GM21576 (cell line): ENCODE measurements around the gene SLC38A5.

Source experiments
- ATAC-seq: cut with Tn5 transposase; IDR thresholded peaks from one replicate; pipeline ENCODE4 v1.9.1; 2021; ENCODE audit warnings: mild to moderate bottlenecking, moderate library complexity; ENCODE audit not compliant: unreplicated experiment

SLC38A5 gene

DNA sequence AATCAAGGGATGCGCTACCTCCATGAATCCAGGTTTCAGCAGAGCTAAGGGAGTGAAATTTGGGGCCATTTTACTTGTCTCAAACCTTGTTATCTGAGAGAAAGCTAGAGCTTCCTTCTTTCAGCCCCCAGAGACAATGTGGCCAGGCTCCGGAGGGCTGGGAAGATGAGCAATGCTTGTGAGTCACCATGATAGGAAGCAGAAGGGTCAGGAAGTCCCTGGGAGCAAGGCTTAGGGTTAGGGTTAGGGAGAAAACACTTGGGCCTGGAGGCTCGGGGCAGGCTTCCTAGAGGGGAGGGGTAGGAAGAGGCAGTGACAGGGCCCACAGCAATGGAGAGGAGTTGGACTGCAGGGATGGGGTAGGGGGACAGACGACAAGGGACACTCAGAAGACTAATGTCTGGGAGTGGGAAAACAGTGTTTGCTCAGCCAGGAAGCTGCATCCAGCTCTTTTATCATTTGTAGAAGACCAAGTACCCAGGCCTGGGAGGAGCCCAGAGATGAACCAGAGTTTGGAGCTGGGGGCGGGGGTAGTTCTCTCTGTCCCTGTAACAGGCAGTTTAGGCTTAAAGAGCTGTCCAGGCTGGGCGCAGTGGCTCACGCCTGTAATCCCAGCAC, 22.3 kb upstream of the SLC38A5 start:
- ATAC-seq: no peak

DNA sequence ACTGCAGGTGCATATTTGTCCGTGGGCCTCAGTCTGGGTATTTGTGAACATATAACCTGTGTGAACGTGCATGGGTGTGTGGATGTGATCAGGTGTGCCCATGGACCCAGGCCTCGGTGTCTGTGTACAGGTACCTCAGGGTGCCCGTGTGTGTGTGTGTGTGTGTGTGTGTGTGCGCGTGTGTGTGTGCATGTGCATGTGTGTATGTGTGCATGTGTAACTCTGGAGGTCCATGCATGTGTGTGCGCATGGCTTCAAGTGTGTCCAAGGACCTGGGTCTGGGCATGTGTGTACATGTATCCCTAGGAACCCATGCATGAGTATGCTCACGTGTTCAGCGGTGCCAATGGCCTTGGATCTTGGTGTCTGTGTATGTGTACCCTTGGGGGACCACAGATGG, 21.7 kb upstream of the SLC38A5 start:
- ATAC-seq: no peak

DNA sequence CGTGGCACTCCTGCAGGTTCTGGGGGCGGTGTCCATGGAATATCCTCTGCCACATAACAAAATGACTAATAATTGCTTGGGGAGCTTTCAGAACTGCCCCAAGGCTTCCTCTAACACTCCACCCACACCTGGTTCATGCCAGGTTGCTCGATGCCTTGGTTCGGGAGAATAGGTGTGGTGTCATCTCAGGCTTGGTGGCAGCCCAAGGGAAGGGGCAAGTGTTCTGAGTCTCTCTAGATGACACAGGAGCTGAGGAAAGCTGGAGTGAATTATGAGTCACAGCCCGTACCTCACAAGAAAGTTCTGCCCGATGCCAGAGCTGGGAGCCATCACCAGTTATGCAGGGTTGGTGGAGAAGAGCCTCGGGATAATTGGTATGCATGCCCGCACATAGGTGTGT, 20.6 kb upstream of the SLC38A5 start:
- ATAC-seq: no peak

- ATAC-seq: no peak
Measured at GRCh38 chrX:48489892-48490291, 19.8 kb upstream of the SLC38A5 start.

DNA sequence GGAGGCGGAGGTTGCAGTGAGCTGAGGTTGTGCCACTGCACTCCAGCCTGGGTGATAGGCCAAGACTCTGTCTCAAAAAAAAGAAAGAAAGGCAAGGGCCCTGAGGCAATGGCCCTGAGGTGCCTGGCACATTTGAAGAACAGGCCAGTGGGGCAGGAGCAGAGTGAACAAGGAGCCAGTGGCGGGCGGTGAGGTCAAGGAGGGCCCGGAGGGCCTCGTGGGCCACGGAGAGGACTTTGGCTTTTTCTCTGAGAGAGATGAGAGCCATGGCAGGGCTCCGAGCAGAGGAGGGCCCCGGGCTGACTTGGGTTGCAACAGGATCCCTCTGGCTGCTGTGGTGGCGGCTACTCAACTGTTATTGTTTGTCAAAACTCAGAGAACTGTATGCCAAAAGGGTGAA, 19.2 kb upstream of the SLC38A5 start:
- ATAC-seq: no peak

DNA sequence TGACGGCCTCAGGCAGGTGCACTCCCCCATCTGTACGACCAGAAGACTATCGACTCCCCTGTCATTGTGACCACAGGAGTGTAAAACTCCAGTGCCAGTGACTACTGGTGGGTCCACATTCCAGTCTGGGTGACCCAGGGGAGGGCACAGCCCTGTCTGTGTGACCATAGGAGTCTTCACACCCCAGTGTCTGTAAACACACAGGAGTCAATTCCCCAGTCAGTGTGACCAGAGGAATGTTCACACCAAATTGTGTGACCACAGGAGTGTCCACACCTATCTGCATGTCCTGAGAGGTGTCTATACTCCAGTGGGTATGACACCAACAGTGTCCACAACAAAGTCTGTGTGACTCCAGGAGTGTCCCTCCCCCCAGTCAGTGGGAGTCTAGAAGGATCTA, 18.0 kb upstream of the SLC38A5 start:
- ATAC-seq: no peak

DNA sequence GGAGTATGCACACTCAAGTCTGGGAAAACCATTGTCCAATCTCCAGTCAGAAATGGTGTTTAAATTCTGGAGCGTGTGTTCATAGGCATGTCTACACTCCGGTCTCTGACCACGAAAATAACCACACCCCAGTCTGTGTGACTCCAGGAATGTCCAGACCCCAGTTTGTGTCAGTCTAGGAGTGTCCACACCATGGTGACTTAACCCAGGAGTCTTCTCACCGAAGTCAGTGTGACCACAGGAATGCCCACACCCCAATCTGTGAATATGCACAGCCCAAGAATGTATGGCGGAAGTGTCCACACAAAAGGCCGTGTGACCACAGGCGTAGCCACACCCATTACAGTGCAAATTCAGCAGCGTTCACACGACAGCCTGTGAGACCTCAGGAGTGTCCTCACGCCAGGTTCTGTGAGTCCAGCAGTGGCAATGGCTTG, 17.3 kb upstream of the SLC38A5 start:
- no peak for ATAC-seq

DNA sequence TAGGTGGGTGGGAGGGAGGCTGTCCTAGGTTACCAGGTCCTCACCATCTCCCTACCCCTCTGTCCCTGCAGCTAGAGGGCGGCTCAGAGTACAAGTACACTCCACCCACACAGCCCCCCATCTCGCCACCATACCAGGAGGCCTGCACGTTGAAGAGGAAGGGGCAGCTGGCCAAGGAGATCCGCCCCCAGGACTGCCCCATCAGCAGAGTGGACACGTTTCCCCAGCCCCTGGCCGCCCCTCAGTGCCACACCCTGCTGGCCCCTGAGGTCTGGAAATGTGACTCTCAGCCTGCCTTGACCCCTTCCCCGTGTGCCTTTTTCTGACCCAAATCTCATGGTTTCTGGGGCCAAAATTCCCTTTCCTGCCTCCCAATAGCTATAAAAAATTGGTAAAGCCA, 12.5 kb upstream of the SLC38A5 start:
- no peak for ATAC-seq

- no peak for ATAC-seq
Measured at GRCh38 chrX:48480583-48480982, 10.5 kb upstream of the SLC38A5 start.

- no peak for ATAC-seq
Measured at GRCh38 chrX:48480142-48480541, 10.1 kb upstream of the SLC38A5 start.

- ATAC-seq: no peak
Measured at GRCh38 chrX:48478806-48479205, 8.7 kb upstream of the SLC38A5 start.

DNA sequence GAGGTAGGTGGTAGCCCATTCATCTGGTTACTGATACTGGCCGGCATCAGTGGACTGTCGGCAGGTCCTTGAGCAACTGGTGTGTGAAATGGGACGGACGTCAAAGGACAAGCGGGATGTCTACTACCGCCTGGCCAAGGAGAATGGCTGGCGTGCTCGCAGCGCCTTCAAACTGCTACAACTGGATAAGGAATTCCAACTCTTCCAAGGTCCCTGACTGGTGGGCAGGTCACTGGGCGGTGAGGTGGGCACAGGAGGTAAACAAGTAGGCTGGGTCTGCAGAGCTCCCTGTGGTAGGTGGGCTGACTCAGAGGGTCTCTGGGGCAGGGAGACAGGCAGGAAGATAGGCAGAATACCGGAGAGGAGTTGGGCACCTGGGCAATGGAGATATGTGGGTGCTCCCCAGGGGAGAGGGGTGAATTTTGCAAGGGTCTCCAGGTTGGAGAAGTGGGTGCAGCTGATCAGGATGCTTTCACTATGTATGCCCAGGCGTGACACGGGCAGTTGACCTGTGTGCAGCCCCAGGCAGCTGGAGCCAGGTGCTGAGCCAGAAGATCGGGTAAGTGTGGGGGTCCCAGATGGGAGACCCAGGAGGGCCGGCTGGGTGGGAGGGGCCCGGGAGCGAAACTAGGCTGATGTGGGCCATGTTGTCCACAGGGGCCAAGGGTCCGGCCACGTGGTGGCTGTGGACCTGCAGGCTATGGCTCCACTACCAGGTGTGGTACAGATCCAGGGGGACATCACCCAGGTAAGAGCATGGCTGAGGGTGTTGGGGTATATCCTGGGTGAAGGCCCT, 8.1 kb upstream of the SLC38A5 start:
- no peak for ATAC-seq

- no peak for ATAC-seq
Measured at GRCh38 chrX:48476919-48477318, 6.9 kb upstream of the SLC38A5 start.

- peak; percentile 86 for ATAC-seq
Measured at GRCh38 chrX:48475774-48476577, 5.9 kb upstream of the SLC38A5 start, which contains the start of gene FTSJ1. TSS of gene FTSJ1 (plus strand) at chrX:48476199. CDS start at chrX:48478048, 1,849 bp downstream.

GRCh38 chrX:48475296-48475695, 5.2 kb upstream of the SLC38A5 start:
- ATAC-seq: no peak

DNA sequence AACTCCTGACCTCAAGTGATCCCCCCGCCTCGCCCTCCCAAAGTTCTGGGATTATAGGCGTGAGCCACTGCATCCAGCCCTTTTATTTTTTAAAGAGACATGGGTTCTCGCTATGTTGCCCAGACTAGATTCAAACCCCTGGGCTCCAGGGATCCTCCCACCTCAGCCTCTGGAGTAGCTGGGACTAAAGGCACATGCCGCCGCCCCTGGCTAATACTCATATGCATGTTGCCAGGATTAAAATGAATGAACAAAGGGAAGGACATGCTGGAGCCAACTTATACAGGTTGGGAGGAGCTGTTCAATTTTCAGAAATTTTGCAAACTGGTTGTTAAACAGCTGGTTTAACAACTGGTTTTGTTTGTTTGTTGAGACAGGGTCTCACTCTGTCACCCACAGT, 4.5 kb upstream of the SLC38A5 start:
- no peak for ATAC-seq

GRCh38 chrX:48474127-48474526, 4.1 kb upstream of the SLC38A5 start:
- no peak for ATAC-seq

DNA sequence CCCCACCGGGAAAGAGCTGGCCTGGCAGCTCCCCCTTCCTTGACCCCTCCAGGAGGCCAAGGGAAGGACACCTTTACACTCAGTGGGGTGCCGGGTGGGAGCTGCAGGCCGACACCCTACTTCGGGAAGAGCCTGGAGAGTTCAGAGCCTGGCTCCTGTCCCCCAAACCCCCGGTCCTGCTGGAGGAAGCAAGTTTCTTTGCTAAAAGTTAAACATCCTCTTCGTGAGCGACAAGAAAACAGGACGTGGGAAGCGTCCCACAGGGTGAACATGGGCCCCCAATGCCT, 3.6 kb upstream of the SLC38A5 start:
- ATAC-seq: no peak

GRCh38 chrX:48472851-48473703, 3.0 kb upstream of the SLC38A5 start:
- ATAC-seq: no peak

DNA sequence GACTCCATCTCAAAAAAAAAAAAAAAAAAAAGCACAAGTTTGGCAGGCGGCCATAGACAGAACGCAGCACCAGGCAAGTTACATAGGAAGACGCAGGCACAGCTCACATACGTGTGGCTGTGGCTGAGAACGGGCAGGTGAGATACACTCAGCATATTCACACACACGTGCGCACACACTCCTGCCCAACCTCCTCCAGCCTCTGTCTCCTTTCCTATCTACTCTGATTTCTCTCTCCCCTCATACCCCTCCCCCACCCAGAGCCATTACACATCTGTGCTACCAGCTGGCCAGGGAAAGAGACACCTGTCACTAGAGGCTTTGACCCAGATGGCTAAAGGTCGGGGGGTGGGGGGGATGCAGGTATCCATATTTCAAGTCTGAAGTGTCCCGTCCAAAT, 2.2 kb upstream of the SLC38A5 start:
- no peak for ATAC-seq

GRCh38 chrX:48471504-48471903, 1.4 kb upstream of the SLC38A5 start:
- no peak for ATAC-seq
